PC-3 (cell line): ENCODE data around the gene ZC3H6.

ENCODE experiments used
- EZH2 ChIP-seq: fragments of 300-600 bp; sonication (generic); IDR thresholded peaks from one replicate; pipeline ENCODE4 v1.6.1; 2017; ENCODE audit warnings: antibody characterized with exemption, mild to moderate bottlenecking, low read length; ENCODE audit not compliant: unreplicated experiment
- EZH2phosphoT487 ChIP-seq: fragments of 300-600 bp; sonication (generic); IDR thresholded peaks from 2 replicates; pipeline ENCODE4 v1.6.1; 2018; ENCODE audit warnings: mild to moderate bottlenecking, antibody characterized with exemption, low read length, borderline replicate concordance
- TF ChIP-seq, protein P1 (sequence below): fragments of 300-600 bp; sonication (generic); conservative IDR thresholded peaks from 2 replicates; pipeline ENCODE4 v1.5.1; 2017; ENCODE audit warnings: antibody characterized with exemption, low read depth, mild to moderate bottlenecking, low read length

DNA sequence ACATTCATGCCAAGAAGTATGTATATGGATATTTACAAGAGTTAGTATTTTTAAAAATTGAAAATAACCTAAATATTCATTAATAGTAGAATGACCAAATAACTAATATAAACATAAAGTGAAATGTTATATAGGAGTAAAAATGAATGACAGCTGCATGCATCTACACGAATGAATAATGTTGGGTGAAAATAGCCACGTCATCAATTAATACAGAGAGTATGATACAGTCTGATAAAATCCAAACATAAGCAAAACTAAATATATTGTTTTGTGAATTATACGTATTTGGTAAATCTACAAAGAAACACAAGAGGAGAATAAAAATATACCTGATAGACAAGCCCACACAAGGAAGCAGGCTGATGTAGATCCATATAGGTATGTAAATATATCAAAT lies 45.0 kb upstream of the ZC3H6 start:
- TF ChIP-seq, protein P1, sequence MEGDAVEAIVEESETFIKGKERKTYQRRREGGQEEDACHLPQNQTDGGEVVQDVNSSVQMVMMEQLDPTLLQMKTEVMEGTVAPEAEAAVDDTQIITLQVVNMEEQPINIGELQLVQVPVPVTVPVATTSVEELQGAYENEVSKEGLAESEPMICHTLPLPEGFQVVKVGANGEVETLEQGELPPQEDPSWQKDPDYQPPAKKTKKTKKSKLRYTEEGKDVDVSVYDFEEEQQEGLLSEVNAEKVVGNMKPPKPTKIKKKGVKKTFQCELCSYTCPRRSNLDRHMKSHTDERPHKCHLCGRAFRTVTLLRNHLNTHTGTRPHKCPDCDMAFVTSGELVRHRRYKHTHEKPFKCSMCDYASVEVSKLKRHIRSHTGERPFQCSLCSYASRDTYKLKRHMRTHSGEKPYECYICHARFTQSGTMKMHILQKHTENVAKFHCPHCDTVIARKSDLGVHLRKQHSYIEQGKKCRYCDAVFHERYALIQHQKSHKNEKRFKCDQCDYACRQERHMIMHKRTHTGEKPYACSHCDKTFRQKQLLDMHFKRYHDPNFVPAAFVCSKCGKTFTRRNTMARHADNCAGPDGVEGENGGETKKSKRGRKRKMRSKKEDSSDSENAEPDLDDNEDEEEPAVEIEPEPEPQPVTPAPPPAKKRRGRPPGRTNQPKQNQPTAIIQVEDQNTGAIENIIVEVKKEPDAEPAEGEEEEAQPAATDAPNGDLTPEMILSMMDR: no peak
- TF ChIP-seq EZH2: no peak
- no peak for TF ChIP-seq EZH2phosphoT487
